GM21447 (cell line): ENCODE results near the gene GALK1.
"Not testable (repeated sequence)": the region's sequence is repeated elsewhere in the genome, so short reads cannot be mapped to it uniquely, and the experiment has no call there.

Experiments used
- ATAC-seq: cut with Tn5 transposase; IDR thresholded peaks from one replicate; pipeline ENCODE4 v1.9.1; 2021; ENCODE audit not compliant: unreplicated experiment

The GALK1 gene

DNA sequence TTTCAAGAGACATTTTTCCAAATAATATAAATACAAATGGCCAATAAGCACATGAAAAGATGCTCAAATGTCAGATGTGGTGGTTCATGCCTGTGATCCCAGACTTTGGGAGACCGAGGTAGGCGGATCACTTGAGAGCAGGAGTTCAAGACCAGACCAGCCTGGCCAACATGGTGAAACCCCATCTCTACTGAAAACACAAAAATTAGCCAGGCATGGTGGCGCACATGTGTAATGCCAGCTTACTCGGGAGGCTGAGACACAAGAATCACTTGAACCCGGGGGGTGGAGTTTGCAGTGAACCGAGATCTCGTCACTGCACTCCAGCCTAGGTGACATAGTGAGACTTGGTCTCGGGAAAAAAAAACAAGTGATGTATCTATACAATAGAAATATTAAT lies 2.9 kb upstream of the GALK1 start:
- no peak for ATAC-seq

DNA sequence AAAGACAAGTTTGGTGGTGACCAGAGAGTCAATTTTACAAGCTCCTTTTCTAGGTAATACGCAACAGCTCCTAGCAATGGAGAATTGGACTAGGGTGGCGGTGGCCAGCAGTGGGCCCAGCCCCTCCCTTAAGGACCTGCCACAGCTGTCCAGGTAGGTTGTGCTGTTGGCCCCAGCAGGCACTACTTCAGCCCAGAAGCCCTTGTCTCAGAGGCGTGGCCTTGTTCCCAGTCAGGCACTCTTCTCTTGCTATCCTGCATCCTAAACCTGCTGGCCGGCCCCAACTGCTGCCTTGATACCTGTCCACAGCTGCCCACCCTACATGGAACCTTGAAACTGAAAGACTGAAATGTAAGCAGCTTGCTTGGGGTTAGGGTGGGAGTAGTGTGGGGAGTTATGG lies 989 bp upstream of the GALK1 start:
- ATAC-seq = no peak

DNA sequence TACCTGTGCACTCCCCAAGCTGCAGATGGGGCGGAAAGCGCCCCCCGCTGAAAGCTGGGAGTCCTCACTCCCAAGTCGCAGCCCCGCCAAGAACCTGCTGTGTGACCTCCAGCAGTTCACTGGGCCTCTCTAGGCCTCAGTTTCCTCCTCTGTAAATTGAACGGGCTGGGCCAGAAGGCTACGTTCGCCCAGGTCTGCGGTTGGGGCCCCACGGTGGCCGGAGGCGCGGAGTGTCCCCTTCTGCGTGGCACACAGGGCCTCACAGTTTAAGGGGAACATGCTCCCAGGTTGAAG lies 628 bp downstream of the GALK1 start:
- no peak for ATAC-seq

DNA sequence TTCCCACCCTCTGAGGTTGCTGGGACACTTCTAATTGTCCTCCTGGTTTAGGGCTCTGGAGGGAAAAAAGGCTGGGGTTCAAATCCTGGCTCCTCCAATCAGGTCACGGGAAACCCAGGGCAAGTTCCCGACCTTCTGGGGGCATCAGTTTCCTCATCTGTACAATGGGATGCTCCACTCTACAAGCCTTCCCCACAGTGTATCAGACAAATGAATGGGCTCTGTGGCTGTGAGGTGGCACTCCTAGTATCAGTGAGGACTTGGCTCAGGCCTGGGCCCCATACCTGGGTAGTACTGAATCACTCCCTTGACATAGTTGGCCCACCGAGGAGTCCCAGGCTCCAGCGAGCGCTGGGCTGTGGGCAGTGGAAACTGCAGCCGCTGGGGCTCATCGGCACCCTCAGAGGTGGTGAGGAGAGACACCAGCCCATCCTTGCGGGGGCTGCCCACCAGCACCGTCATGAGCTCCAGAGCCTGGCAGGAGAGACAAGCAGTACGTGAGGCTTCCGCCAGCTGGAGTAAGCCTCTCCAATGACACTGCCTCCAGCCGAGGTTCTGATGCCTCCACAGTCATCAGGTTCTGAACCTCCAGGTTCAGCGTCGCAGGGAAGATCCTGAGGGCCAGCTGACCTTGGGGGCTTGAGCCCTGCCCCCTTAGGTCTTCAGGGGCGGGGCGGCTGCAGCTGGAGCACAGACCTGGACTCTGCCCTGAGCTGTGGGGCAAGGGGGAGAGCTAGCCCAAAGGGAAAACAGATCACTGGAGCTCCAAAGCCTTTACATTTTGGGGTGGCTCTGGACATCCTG lies 1.2 kb downstream of the GALK1 start:
- ATAC-seq = no peak

DNA sequence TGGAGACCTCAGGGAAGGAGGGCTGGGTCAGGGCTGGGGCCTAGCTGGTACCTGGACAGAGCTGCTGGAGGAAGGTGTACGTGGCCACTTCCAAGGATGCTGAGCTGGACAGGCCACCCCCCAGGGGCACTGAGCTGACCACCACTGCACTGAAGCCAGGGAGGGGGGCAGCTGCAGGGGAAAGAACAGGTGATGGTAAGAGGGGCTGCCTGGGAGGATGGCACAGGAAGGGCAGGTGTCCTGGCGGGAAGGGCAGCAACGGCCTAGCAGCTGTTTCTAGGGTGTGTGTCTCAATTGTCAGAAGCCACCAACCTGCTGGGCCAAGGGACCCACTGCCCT lies 1.8 kb downstream of the GALK1 start:
- no peak for ATAC-seq

DNA sequence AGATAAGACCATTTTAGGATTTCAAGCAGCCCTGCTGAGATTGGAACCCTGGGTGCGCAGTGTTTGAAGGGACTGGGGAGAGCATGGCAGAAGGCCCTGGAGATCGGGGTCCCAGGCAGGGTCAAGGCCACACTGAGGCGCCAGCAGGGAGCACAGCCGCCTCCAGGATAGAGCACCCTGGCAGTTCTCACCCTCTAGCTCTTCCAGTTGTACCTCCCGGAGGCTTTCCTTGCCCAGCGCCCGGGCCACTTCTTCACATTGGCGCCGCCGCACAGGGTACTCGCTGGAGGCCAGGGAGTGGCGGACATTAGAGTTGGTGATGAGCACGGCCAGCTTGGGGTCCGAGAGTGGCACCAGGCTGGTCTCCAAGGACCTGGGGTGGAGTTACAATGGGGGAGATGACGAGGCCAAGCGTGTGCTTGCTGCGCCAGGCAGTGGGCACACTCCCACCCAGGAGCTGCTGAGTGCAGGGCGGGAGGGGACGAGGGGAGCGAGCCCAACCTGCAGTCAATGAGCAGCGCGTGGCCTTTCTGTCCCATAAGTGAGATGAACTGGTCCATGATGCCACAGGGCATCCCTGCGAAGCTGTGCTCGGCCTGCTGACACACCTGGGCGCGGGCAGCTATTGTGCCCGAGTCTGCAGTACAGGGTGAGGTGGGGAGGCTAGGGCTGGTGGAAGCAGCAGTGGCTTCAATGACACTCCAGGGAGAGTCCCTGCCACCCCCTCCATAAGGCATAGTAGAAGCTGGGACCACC lies 2.3 kb downstream of the GALK1 start:
- ATAC-seq = no peak

DNA sequence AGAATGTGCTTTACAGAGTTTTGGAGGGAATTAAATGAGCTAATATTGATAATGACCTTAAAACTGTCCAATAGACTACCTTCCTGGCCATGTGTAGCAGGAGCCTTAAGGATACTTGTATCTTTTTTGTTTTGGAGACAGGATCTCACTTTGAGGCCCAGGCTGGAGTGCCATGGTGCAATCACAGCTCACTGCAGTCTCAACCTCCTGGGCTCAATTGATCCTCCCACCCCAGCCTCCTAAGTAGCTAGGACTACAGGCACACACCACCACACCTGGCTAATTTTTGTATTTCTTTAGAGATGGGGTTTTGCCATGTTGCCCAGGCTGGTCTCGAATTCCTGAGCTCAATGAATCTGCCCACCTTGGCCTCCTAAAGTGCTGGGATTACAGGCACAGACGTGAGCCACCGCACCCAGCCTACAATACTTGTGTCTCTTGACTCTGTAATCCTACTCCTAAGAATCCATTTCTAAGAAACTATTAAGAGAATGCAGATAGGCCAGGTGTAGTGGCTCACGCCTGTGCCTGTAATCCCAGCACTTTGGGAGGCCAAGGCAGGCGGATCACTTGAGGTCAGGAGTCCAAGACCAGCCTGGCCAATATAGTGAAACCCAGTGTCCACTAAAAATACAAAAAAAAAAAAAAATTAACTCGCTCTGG lies 4.9 kb downstream of the GALK1 start:
- ATAC-seq = not testable (repeated sequence)

DNA sequence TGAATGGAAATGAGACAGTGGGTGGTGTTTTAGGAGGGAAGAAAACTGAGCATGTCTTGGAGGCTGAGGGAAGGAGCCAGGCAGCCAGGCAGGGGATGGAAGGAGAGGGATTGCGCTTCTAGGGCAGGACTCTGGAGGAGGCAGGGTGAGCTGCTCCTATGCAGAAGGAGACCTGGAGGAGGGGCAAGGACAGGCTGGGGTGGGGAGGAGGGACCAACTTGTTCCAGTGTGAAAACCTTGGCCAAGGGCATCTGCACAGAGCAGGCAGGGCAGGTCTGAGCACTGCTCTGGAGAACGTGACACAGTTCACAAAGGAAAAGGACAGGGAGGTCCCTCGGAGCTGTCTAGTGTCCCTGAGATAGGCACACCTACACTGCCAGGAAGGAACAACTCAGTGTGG lies 5.5 kb downstream of the GALK1 start:
- no peak for ATAC-seq

DNA sequence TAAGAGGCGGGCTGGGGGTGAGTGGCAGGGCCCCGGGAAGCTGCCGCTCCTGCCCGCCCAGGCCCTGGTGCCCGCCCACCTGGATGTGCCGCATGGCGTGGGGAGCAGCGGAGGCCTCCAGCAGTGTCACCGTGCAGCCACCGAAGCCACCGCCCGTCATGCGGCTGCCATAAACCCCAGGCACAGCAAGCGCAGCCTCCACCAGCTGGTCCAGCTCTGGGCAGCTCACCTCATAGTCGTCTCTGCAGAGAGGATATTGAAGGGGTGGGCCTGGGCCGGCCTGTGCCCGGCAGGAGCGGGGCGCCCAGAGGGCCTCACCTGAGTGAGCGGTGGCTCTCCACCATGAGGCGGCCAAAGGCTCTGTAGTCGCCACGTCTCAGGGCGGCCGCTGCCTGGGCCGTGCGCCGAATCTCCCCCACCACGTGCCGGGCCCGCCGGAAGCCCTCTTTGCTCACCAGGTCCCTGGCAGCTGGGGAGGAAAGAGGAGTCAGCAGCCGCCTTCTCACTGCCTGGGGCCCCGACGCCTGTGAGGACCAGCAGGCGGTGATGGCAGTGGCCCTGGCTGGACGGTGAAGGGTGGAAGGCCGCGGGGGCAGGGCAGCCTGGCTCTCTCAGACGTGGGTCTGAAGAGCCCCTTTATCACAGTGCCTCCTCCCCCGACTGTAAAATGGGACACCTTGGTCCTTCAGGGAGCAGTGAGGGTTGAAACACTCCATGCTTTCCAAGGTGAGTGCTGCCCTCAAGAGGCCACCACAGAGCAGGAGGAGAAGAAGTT lies 6.7 kb downstream of the GALK1 start:
- ATAC-seq = no peak

DNA sequence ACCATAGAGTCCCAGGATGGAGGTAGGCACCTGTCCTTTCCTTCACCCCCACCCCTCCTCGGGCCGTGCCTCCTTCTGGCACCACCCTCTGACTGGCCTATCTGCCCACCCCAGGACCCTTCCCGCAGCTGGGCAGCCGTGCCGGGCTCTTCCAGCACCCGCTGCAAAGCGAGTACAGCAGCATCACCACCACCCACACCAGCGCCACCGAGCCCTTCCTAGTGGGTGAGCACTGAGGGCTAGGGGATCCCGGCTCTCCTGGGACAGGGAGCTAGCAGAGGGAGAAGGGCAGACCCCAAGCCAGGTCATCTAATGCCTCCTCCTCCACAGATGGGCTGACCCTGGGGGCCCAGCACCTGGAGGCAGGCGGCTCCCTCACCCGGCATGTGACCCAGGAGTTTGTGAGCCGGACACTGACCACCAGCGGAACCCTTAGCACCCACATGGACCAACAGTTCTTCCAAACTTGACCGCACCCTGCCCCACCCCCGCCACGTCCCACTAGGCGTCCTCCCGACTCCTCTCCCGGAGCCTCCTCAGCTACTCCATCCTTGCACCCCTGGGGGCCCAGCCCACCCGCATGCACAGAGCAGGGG lies 7.8 kb downstream of the GALK1 start:
- no peak for ATAC-seq

DNA sequence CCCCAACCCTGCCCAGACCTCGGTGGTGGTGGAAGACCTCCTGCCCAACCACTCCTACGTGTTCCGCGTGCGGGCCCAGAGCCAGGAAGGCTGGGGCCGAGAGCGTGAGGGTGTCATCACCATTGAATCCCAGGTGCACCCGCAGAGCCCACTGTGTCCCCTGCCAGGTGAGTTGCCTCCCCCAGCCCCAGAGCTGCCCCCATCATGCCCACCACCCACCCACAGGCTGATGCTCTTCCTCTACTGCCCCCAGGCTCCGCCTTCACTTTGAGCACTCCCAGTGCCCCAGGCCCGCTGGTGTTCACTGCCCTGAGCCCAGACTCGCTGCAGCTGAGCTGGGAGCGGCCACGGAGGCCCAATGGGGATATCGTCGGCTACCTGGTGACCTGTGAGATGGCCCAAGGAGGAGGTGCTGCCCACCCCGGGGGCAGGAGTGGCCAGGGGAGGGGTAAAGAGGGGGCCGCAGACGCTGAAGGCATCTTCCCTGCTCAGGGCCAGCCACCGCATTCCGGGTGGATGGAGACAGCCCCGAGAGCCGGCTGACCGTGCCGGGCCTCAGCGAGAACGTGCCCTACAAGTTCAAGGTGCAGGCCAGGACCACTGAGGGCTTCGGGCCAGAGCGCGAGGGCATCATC lies 8.4 kb downstream of the GALK1 start:
- no peak for ATAC-seq

DNA sequence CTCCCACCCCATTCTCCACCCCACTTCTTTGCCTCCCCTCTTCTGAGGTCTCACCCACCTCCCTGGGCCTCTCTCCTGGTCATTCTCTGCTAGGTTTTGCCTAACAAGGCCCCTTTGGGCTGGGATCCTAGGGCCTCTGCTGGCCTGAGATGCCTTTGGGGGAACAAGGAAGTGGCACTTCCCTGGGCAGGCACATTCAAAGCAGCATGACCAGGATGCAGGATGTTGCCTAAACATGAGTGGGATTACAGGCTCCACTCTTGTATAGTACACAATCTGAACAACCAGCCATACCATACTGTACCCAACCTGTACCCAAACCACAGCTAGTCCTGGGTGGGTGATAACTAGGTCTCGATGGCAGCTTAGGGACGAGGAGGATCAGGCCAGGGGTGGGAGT lies 9.0 kb downstream of the GALK1 start:
- no peak for ATAC-seq

DNA sequence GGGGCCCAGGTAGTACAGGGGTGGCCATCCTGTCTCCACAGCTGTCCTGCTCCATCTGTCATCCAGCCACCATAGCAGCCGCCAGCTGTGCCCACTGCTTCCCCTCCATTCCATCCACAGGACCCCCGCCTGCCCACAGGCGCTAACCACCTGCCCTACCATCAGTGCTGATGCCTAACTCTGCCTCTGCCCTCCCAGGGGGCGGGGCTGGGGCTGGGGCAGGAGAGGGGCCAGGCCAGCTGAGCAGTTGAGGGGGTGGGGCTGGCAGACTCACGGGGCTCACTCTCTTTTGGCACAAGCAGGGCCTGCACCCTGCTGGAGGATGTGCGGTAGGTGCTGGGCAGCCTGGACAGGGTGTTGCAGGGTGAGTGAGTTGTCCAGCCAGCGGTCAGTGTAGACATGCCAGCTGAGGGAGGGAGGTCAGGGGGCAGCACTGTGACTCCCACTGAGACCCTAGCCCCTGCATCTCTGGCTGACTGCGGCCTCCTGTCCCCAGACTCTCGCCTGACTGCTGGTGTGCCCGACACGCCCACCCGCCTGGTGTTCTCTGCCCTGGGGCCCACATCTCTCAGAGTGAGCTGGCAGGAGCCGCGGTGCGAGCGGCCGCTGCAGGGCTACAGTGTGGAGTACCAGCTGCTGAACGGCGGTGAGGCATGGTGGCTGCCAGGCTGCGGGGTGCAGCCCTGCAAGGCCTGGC lies 9.6 kb downstream of the GALK1 start:
- no peak for ATAC-seq

DNA sequence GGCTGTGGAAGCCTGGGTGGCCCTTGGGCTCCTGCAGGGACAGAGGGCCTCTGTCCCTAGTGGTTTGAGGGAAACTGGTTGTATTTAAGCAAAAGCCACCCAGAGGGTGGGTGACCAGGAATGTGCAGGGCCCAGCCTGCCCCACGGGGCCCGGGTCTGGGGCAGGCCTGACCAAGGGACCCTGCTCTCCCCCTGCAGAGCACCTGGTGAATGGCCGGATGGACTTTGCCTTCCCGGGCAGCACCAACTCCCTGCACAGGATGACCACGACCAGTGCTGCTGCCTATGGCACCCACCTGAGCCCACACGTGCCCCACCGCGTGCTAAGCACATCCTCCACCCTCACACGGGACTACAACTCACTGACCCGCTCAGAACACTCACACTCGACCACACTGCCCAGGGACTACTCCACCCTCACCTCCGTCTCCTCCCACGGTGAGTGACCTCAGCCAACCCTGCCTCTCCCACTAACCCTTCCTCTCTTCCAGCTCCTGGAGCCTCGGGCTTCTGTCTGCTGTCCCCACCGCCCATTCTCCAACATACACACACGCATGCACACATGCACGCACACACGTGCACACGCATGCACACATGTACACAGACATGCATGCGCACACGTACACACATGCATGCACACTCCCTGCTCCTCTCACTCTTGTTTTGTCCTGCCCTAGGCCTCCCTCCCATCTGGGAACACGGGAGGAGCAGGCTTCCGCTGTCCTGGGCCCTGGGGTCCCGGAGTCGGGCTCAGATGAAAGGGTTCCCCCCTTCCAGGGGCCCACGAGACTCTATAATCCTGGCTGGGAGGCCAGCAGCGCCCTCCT lies 10.4 kb downstream of the GALK1 start:
- ATAC-seq = no peak

DNA sequence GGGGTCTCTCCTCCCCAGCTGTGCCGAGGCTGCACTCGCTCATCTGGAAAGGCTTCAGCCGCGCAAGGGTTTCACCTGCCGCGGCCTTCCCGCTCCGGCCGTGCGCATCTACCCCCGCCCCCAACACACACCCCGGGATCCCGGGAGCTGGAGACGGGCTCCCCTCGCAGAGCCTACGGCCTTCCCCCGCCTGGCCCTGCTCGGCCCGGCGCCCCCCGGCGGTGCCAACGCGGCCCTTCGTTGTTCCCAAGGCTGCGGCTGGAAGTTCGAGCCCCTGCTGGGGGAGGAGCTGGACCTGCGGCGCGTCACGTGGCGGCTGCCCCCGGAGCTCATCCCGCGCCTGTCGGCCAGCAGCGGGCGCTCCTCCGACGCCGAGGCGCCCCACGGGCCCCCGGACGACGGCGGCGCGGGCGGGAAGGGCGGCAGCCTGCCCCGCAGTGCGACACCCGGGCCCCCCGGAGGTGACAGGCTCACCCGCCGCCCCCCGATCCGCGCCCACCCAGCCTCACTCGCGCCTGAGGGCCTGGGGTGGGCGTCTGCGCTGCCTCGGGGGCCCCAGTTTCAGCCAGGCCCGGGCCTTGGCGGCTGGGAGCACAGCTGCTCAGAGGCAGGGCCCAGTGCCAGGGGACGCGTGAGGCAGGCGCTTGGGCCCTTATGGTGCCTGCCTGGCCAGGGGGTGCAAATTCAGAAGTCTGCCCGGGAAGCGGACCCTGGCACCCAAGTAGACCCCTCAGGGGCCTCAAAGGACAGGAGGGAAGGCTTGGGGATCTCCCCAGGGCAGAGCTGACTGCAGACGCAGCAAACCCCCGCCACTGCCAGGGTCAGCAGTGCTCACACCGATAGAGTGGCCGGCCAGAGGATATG lies 11.2 kb downstream of the GALK1 start:
- ATAC-seq = peak; percentile 52

DNA sequence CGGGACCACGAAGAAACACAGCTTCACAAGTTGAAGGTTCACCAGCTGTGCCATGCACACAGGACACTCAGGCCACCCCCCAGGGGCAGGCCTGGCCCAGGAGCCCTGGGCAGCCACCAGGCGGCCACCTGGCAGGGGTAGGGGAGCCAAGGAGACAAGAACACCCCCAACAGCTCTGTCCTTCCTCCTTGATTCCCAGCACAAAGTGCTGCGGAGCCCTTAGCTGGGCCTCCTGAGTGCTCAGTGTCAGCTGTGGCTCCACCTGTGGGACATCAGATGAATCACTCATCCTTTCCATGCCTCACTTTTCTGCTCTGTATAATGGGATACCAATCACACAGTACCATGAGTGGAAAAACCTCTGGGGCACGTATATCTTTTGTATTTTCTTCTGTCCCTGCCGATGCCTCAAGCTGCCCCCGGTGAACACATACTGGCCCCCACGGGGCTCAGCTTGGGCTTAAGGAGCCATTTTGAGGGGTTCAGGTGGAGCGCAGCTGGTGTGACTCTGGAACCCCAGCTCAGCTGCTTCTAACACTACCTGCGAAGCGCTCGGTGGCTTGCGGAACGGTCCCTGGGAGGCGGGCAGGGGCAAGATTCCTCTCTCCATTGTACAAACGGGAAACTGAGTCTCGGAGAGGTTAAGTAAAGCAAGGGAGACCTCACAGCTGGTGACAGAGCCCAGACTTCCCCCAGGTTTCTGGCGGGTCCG lies 12.0 kb downstream of the GALK1 start:
- ATAC-seq = no peak

DNA sequence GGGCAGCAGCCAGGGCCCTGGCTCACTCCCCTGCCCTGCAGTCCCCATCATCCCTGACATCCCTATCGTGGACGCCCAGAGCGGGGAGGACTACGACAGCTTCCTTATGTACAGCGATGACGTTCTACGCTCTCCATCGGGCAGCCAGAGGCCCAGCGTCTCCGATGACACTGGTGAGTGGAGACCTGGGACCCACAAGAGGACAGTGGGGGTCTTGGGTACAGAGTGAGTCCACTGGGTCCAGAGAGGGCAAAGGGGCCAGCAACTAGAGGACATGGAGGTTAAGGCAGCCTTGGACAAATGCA lies 12.6 kb downstream of the GALK1 start:
- ATAC-seq = no peak
